ENCODE data around the gene BCAS3. TPM values are rescaled to one million over a fixed set of nuclear protein-coding genes. Genes with fewer than 3 reads are reported as not detected.

Gene BCAS3
- total RNA-seq, 6 experiments from 2014 or later = 9.2 to 22.1 (median 14.2) TPM

- DNase-seq (no peak), ATAC-seq (peak; percentile 59 to 77 (median 69))
- Histone ChIP-seq H3K36me3 (no peaks in the 10 kb centered on the region), H3K9me3 (no peaks in the 10 kb centered on the region), H3K27ac (no peak overlapping the region), H3K27me3 (no peaks in the 10 kb centered on the region), H3K4me1 (no peaks in the 10 kb centered on the region), H3K4me3 (no peak overlapping the region)
- TF ChIP-seq POLR2A (IDR thresholded peaks at IDR 0.05) = no peak
- TF ChIP-seq, protein P1, sequence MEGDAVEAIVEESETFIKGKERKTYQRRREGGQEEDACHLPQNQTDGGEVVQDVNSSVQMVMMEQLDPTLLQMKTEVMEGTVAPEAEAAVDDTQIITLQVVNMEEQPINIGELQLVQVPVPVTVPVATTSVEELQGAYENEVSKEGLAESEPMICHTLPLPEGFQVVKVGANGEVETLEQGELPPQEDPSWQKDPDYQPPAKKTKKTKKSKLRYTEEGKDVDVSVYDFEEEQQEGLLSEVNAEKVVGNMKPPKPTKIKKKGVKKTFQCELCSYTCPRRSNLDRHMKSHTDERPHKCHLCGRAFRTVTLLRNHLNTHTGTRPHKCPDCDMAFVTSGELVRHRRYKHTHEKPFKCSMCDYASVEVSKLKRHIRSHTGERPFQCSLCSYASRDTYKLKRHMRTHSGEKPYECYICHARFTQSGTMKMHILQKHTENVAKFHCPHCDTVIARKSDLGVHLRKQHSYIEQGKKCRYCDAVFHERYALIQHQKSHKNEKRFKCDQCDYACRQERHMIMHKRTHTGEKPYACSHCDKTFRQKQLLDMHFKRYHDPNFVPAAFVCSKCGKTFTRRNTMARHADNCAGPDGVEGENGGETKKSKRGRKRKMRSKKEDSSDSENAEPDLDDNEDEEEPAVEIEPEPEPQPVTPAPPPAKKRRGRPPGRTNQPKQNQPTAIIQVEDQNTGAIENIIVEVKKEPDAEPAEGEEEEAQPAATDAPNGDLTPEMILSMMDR (IDR thresholded peaks at IDR 0.05) = peak; percentile 77 to 88 (median 84)
- intact Hi-C loops (cut with DNase I) = loop anchor here in 1 of 2 donors (10.0 kb wide), 1 partner anchor 684 kb away; no protein-coding TSS in a partner anchor
- WGBS (ENCODE audit: insufficient coverage, low coverage, low lambda C conversion rate, missing lambda C conversion rate) = 41% methylated on average over 5 of the region's 5 CpGs
These were observed 43.3 kb downstream of the BCAS3 start for GRCh38 chr17:60720763-60721531.

- intact Hi-C loops (cut with DNase I) = loop anchor here in 1 of 2 donors (10.0 kb wide), 1 partner anchor 680 kb away; no protein-coding TSS in a partner anchor
- TF ChIP-seq, protein P1 (IDR thresholded peaks at IDR 0.05) = no peak
- TF ChIP-seq POLR2A (IDR thresholded peaks at IDR 0.05) = no peak
These were observed 47.0 kb downstream of the BCAS3 start for GRCh38 chr17:60724647-60725046.

DNA sequence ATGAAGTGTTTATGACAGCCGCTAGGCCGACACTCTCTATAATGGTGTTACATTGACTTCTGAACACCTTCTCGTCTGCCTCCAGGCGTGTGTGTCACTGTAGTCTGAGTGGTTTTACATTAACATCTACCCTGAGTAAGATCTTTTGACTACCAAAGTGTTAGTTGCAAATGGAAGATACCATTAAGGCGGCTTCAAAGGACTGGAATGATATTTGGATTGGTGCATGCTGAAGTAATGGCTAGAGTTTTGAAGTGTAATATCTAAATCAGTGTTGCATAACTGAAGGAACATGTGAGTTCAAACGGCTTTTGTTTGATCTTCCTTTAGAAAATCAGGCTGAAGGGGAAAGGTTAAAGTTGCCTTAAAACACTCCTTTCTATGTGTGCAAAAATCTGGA, 52.2 kb downstream of the BCAS3 start:
- Histone ChIP-seq H3K36me3 (no peaks in the 10 kb centered on the region), H3K4me3 (no peak overlapping the region), H3K27ac (no peak overlapping the region), H3K4me1 (peaks cover 0 to 11% (median 0%) of the 10 kb centered on the region in 4 donors), H3K9me3 (no peaks in the 10 kb centered on the region), H3K27me3 (no peaks in the 10 kb centered on the region)
- intact Hi-C loops (cut with DNase I) = loop anchor here in 1 of 2 donors (10.0 kb wide), 1 partner anchor 675 kb away; no protein-coding TSS in a partner anchor
- DNase-seq (no peak), ATAC-seq (peak; percentile 48 to 86 (median 70))
- WGBS (ENCODE audit: insufficient coverage, low coverage, low lambda C conversion rate, missing lambda C conversion rate) = 70% methylated on average over 6 of the region's 6 CpGs
- TF ChIP-seq, protein P1 (IDR thresholded peaks at IDR 0.05) = no peak
- no peak for TF ChIP-seq POLR2A (IDR thresholded peaks at IDR 0.05)

More at GRCh38 chr17:60724647-60725046, 47.0 kb downstream of the BCAS3 start:
- no peak overlapping the region for H3K27ac ChIP-seq
- ATAC-seq (no peak), DNase-seq (no peak)
- no peaks in the 10 kb centered on the region for H3K36me3 ChIP-seq
- peaks cover 0 to 2% (median 0%) of the 10 kb centered on the region in 4 donors for H3K4me1 ChIP-seq
- no peaks in the 10 kb centered on the region for H3K27me3 ChIP-seq
- no peak overlapping the region for H3K4me3 ChIP-seq
- no peaks in the 10 kb centered on the region for H3K9me3 ChIP-seq

- Histone ChIP-seq H3K27ac (no peak overlapping the region), H3K27me3 (no peaks in the 10 kb centered on the region), H3K36me3 (no peaks in the 10 kb centered on the region), H3K4me3 (no peak overlapping the region), H3K4me1 (peaks cover 0 to 11% (median 0%) of the 10 kb centered on the region in 4 donors), H3K9me3 (no peaks in the 10 kb centered on the region)
- intact Hi-C loops (cut with DNase I) = no loop called here
- ATAC-seq (peak in 1 of 4 donors; percentile 26), DNase-seq (no peak)
- 19% methylated on average over 3 of the region's 3 CpGs for WGBS (ENCODE audit: insufficient coverage, low coverage, low lambda C conversion rate, missing lambda C conversion rate)
- TF ChIP-seq, protein P1 (IDR thresholded peaks at IDR 0.05) = no peak
- TF ChIP-seq POLR2A (IDR thresholded peaks at IDR 0.05) = no peak
These were observed 52.6 kb downstream of the BCAS3 start for GRCh38 chr17:60730273-60730672.
